SK-MEL-5 (cell line): ENCODE results near the gene POU2F1. TPM values are rescaled to one million over a fixed set of nuclear protein-coding genes. Genes with fewer than 3 reads are reported as not detected.
A peak's percentile ranks its signal among the peaks of the same experiment; 100 is the strongest.

Experiments
- DNase-seq: peaks from one replicate; pipeline ENCODE4 v3.0.0-alpha.2; 2016; ENCODE audit warnings: low read depth, low spot score
- in situ Hi-C: cut with HindIII; loops from 2 replicates; pipeline ENCODE4 v1.10.0; 2016; ENCODE audit warnings: low sequenced_read_pairs, high pct_unique_total_duplicates, low pct_unique_long_range_greater_than_20kb
- polyA plus RNA-seq, 2 experiments: library from polyadenylated mRNA; depleted of rRNA; stranded (reverse); fragments of >200 nt; gene quantifications; 2 replicates each; pipeline ENCODE4 v1.2.3, GENCODE V29; 2015
- total RNA-seq: library from RNA; depleted of rRNA; stranded (reverse); fragments of >200 nt; shearing (Covaris generic); gene quantifications from 2 replicates; pipeline ENCODE4 v1.2.3, GENCODE V29; 2014; rRNA removed

POU2F1 gene
- total RNA-seq: 8.0 and 11.3 TPM in 2 replicates
- polyA plus RNA-seq (2015; cell fraction: cytosol; rRNA removed): 4.6 and 11.8 TPM in 2 replicates
- polyA plus RNA-seq (2015; cell fraction: nucleus; rRNA removed): 7.5 and 7.8 TPM in 2 replicates

DNA sequence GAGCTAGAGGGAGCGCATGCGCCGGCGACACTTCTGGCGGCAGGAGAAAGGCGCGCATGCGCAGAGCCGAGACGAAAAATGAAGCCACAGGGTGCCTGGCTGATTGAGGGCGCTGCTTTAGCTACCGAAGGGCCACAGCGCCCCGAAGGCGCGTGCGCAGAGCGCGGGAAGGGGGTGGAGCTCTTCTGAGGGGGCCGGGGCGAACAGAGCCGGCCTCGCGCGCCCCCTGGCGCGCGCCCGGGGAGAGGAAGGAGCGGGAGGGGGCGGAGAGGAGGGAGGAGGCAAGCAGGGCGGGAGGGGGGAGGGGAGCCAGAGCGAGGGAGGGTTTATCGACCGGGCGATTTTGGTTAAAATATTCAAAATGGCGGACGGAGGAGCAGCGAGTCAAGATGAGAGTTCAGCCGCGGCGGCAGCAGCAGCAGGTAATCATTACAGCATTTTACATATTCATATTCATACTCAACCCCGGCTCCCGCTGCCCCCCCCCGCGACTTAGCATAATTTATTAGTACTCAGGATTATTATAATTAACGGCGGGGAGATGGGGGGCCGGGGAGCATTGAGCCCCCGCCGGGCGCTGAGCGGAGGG, at the start of gene POU2F1:
Gene POU2F1 (plus strand): TSS at position 350 of the 589 bp plus-strand sequence. CDS start 12 bp downstream, at position 362.
- peak; percentile 97 for DNase-seq
- in situ Hi-C loops: no loop called here

DNA sequence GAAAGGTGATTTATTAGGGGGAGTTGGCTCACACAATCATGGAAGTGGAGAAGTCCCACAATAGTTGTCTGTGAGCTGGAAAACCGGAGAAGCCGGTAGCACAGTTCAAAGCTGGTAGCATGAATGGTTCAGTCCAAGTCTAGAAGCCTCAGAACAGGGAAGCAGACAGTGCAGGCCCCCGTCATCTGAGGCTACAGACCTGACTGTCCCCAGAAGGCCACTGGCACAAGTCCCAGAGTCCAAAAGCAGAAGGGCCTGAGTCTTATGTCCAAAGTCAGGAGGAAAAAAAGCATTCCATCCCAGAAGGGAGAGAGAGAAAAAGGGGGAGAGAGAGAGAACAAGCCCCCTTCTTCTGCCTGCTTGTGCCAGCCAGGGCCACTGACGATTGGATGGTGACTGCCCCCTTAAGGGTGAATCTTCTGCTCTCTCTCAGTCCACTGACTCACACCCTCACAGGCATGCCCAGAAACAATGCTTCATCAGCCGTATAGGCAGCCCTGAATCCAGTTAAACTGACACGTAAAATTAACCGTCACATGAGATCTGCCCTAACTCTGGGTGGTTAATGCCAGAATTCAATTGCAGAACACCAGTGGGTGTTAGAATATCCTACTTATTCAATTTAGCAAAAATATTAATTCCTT, 49.3 kb upstream of the POU2F1 start:
- DNase-seq: no peak
- in situ Hi-C loops: no loop called here

DNA sequence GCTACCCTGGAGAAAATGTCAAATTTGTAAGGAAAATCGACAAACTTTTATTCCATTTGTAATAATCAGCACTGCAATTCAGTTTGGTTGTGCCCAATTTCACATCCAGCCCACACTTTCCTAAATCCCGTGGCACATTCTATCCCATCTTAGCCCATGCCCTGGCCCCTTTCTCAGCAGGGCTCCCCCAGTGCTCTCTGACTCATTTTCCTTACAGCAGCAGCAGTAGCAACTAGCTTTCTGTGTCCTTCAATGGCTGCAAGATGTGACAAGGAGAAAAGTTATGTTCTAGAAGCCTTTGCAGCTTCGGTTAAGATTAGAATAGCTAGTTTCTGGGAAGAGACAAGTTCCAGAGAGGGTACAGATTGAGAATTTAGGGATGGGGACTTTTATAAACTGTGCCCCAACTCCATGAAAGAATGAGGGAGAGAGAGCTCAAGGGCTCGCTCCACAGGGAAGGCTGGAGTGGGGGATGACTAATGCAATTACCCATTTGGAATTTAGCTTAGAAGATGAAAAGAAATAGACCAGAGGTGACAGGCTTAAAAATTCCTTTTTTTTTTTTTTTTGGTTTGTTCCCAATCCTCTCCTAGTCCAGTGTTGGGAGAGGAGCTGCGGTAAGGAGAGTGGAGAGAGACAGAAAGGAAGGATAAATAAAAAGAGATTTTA, 47.0 kb upstream of the POU2F1 start:
- in situ Hi-C loops: no loop called here
- no peak for DNase-seq

GRCh38 chr1:167175901-167176300, 44.8 kb upstream of the POU2F1 start:
- in situ Hi-C loops: no loop called here
- DNase-seq: no peak

DNA sequence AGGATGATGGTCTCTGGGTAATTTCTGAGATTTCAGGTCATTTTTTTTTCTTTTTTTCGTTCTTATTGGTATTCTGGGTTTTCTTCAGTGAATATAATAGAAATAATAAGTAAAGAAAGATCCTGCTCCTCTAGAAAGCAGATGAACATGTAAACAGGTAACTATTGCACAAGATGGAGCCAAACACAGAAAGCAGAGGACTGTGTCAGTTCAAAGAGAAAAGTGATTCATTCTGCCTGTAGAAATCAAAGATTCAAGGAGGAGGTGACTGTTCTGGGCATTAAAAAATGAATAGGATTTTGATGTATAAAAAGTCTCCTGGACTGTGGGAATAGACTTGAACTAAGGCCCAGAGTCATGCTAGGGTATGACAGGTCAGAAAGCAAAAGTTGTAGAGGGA, 41.9 kb upstream of the POU2F1 start:
- in situ Hi-C loops: no loop called here
- no peak for DNase-seq

DNA sequence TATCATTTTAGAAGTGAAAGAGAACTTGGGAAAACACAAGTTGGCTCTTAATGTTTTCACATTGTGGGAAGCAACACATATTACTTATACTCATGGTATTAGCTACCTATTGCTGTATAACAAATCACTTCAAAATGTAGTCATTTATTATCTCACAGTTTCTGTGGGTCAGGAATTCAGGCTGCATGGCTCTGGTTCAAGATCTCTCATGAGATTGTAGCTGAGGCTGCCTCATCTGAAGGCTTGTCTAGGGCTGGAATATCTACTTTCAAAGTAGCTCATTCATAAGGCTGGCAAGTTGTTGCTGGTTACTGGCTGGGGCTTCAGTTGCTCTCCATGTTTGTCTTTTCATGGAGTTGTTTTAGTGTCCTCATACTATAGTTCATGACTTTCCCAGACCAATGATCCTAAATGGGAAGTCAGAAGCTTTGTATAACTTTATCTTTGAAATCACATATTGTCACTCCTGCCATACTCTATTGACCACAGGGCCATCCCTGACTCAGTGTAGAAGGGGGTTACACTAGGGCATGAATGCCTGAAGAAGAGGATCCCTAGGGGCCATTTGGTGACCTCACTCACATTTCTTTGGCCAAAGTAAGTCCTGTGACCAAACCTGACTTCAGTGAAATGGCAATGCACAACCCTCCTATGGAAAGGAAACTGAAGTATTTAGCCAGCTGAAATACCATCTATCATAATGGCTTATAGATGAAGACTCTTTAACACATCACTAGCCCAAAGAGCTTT, 37.9 kb upstream of the POU2F1 start:
- in situ Hi-C loops: no loop called here
- no peak for DNase-seq

DNA sequence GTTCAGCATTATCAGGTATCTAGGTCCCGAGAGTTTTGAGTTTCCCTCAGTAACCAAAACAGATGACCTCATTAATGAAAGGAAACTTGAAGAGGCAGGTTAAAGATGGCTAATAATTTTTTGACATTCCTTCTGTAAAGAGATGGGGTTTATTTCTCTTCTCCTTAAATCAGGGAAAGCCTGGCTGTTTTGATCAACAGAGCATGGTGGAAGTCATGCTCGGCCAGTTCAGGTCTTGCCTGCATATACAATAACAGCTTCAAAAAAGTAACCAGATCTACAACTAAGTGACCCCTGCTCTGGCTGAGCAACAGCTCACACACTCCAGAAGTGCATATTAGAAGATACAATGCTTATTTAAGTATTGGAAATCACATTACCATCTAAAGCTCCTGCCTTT, 36.6 kb upstream of the POU2F1 start:
- in situ Hi-C loops: no loop called here
- no peak for DNase-seq

GRCh38 chr1:167185062-167185461, 35.6 kb upstream of the POU2F1 start:
- DNase-seq: no peak
- in situ Hi-C loops: no loop called here

GRCh38 chr1:167185974-167186657, 34.6 kb upstream of the POU2F1 start:
- DNase-seq: no peak
- in situ Hi-C loops: no loop called here

GRCh38 chr1:167186771-167187170, 33.9 kb upstream of the POU2F1 start:
- in situ Hi-C loops: no loop called here
- DNase-seq: no peak

DNA sequence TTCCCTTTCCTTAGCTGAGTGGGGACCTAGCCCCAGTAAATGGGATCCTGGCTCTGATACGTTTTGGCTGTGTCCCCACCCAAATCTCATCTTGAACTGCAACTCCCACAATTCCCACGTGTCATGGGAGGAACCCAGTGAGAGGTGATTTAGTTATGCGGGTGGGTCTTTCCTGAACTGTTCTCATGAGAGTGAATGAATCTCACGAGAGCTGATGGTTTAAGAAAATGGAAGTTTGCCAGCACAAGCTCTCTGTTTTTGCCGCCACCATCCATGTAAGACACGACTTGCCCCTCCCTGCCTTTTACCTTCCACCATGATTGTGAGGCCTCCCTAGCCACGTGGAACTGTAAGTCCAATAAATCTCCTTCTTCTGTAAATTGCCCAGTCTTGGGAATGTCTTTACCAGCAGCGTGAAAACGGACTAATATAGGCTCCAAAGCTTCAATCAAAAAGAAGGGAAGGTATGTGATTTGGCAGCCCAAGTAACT, 29.9 kb upstream of the POU2F1 start:
- in situ Hi-C loops: no loop called here

GRCh38 chr1:167191958-167192357, 28.7 kb upstream of the POU2F1 start:
- in situ Hi-C loops: no loop called here
- DNase-seq: no peak

More for the DNA sequence above, 29.9 kb upstream of the POU2F1 start:
- no peak for DNase-seq

DNA sequence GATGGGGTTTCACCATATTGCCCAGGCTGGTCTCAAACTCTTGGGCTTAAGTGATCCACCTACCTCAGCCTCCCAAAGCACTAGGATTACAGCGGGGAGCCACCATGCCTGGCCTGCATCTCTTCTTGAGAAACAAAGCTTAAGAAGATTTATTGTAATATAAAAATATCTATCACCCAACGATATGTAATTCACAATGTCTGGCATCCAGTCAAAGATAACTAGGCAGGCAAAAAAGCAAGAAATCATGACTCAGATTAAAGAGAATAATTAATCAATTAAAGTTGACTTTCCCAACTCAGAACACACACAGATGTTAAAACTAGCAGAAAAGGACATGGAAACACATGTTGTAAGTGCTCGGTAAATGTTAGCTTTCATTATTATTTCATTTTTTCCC, 26.5 kb upstream of the POU2F1 start:
- DNase-seq: no peak
- in situ Hi-C loops: no loop called here

- DNase-seq: peak; percentile 33
These were observed 24.5 kb upstream of the POU2F1 start for GRCh38 chr1:167196166-167196565.

GRCh38 chr1:167197236-167197635, 23.4 kb upstream of the POU2F1 start:
- in situ Hi-C loops: no loop called here
- DNase-seq: no peak

More at GRCh38 chr1:167196166-167196565, 24.5 kb upstream of the POU2F1 start:
- in situ Hi-C loops: no loop called here

DNA sequence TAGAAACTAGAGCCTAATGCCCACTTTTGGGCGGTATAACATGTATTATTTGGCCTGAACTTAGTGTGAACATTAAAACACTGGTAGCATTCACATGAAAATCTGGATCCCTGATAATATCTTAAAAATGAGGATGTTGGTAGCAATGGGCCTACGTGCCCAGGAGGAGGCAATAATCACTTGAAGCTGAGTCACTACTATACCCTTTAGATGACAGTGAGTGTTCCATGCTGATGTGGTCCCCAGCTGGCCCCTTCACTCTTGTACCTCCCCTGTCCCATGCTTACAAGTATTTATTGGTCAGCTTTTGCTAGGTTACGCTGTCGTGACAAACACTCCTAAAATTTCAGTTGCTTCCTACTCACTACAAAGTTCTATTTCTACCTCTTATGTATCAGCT, 23.0 kb upstream of the POU2F1 start:
- in situ Hi-C loops: no loop called here
- DNase-seq: peak; percentile 53

- no peak for DNase-seq
- in situ Hi-C loops: no loop called here
These were observed 22.1 kb upstream of the POU2F1 start for GRCh38 chr1:167198518-167199133.
